ENCODE data around the gene IL6R. TPM values are rescaled to one million over a fixed set of nuclear protein-coding genes. Genes with fewer than 3 reads are reported as not detected.

Gene IL6R
- polyA plus RNA-seq, 1 experiment = 6.8 TPM

DNA sequence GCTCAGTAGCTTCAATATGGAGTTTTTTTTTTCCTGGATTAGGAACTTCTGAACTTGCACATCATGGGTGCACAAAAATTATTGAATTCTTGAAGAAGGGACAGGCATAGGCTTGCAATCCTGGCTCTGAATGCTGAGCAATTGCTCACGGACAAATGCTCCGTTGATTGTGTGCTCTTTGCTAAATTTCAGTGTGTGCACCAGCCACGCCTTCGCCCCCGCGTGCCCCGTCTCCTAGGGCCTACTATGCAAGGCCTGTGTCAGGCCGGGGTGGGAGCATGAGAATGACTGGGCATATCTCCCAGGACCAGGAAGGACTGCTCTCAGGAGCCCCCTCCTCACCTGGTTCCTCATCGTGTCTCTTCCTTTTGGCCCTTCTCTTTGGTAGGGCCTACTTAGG, 17.4 kb downstream of the IL6R start:
- H3K36me3 ChIP-seq (ENCODE audit: control insufficient read depth, insufficient read depth, low read length) = no peaks in the 10 kb centered on the region
- ChIA-PET CTCF (no interaction called here), POLR2A (interaction anchor here (0.6 kb wide), 1 partner anchor 8 kb away, joined by 3 read pairs; no protein-coding TSS in a partner anchor)
- no peak for DNase-seq (ENCODE audit: low read depth)
- H3K4me3 ChIP-seq (ENCODE audit: low read depth, low read length) = no peak overlapping the region
- H3K27me3 ChIP-seq (ENCODE audit: control insufficient read depth, insufficient read depth, low read length) = no peaks in the 10 kb centered on the region
- TF ChIP-seq, protein P1, sequence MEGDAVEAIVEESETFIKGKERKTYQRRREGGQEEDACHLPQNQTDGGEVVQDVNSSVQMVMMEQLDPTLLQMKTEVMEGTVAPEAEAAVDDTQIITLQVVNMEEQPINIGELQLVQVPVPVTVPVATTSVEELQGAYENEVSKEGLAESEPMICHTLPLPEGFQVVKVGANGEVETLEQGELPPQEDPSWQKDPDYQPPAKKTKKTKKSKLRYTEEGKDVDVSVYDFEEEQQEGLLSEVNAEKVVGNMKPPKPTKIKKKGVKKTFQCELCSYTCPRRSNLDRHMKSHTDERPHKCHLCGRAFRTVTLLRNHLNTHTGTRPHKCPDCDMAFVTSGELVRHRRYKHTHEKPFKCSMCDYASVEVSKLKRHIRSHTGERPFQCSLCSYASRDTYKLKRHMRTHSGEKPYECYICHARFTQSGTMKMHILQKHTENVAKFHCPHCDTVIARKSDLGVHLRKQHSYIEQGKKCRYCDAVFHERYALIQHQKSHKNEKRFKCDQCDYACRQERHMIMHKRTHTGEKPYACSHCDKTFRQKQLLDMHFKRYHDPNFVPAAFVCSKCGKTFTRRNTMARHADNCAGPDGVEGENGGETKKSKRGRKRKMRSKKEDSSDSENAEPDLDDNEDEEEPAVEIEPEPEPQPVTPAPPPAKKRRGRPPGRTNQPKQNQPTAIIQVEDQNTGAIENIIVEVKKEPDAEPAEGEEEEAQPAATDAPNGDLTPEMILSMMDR (IDR thresholded peaks at IDR 0.05; ENCODE audit: insufficient read depth, low read depth, low read length) = no peak

DNA sequence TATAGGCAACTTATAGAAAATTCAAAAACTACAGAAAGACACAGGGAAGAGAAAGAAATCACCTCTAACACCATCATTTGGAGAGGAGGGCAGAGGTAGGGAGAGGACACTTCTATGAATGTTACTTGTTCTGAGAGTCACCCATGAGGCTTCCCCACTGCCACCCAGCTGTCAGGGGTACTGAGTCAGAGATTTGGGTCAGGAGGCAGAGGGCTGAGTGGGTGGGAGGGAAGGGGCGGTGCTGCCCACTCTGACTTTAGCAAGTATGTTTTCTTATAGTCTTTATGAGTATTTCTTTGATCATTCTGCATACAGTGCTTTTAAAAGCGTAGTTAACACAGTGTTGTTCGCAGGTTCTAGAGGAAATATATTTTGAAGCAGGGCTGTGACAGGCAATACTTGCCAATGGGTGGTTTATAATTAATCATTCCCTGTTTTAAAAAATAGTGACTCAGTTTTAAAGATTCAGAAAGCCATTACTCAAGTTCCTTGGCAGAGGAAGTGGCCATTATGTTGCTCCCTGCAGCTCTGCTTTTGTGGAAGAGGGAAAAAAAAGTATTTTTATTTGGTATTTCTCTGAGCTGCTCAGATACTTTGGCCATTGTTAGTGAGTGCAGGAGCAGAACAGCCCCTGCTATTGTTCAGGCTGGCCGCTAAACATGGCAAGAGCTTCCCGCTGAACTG, 18.3 kb downstream of the IL6R start:
- DNase-seq (ENCODE audit: low read depth) = peak; percentile 26
- Histone ChIP-seq H3K4me3 (ENCODE audit: low read depth, low read length) (no peak overlapping the region), H3K36me3 (ENCODE audit: control insufficient read depth, insufficient read depth, low read length) (no peaks in the 10 kb centered on the region), H3K27me3 (ENCODE audit: control insufficient read depth, insufficient read depth, low read length) (no peaks in the 10 kb centered on the region)
- TF ChIP-seq, protein P1 (IDR thresholded peaks at IDR 0.05; ENCODE audit: insufficient read depth, low read depth, low read length) = no peak
- POLR2A ChIA-PET = no interaction called here
- CTCF ChIA-PET = interaction anchor here (0.9 to 1.7 kb wide), 4 partner anchors 16 to 638 kb away, joined by 3 to 5 read pairs (median 3); no protein-coding TSS in a partner anchor

DNA sequence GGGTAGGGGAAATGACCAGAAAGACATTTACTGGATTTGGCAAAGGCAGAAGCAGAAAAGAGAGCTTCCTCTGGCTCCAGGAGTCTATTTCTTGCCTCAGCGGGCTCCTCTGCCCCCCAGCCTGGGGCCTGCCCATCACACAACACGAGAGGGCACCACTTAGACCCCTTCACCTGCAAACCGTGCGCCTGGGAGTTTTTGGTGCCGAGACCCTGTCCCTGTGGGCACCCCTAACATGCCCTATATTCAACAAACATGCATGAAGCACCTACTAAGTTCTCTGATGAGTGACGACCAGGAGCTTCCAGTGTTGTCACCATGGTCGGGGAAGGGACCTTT, 18.8 kb downstream of the IL6R start:
- Histone ChIP-seq H3K36me3 (ENCODE audit: control insufficient read depth, insufficient read depth, low read length) (no peaks in the 10 kb centered on the region), H3K4me3 (ENCODE audit: low read depth, low read length) (no peak overlapping the region), H3K27me3 (ENCODE audit: control insufficient read depth, insufficient read depth, low read length) (no peaks in the 10 kb centered on the region)
- POLR2A ChIA-PET = no interaction called here
- TF ChIP-seq, protein P1 (IDR thresholded peaks at IDR 0.05; ENCODE audit: insufficient read depth, low read depth, low read length) = no peak
- no peak for DNase-seq (ENCODE audit: low read depth)
- CTCF ChIA-PET = interaction anchor here (0.9 to 1.7 kb wide), 4 partner anchors 15 to 638 kb away, joined by 3 to 5 read pairs (median 3); no protein-coding TSS in a partner anchor

DNA sequence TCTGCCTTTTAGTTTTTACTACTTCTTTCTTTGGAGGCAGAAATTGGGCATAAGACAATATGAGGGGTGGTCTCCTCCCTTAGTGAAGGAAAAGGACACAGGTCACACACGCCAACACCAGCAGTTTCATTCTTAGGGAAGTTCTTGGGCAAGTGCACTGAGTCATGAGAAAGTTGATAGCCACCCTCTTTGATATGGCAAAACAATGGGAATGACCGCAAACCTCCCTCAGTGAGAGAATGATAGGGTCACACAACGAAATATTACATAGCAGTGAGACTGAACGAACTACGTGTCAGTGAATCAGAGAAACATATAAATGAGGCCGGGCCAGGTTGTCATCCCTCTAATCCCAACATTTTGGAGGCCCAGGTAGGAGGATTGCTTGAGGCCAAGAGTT, 20.0 kb downstream of the IL6R start:
- Histone ChIP-seq H3K4me3 (ENCODE audit: low read depth, low read length) (no peak overlapping the region), H3K27me3 (ENCODE audit: control insufficient read depth, insufficient read depth, low read length) (no peaks in the 10 kb centered on the region), H3K36me3 (ENCODE audit: control insufficient read depth, insufficient read depth, low read length) (no peaks in the 10 kb centered on the region)
- CTCF ChIA-PET = interaction anchor here (1.7 kb wide), 1 partner anchor 17 kb away, joined by 5 read pairs; no protein-coding TSS in a partner anchor
- no peak for DNase-seq (ENCODE audit: low read depth)
- POLR2A ChIA-PET = no interaction called here
- TF ChIP-seq, protein P1 (IDR thresholded peaks at IDR 0.05; ENCODE audit: insufficient read depth, low read depth, low read length) = no peak

DNA sequence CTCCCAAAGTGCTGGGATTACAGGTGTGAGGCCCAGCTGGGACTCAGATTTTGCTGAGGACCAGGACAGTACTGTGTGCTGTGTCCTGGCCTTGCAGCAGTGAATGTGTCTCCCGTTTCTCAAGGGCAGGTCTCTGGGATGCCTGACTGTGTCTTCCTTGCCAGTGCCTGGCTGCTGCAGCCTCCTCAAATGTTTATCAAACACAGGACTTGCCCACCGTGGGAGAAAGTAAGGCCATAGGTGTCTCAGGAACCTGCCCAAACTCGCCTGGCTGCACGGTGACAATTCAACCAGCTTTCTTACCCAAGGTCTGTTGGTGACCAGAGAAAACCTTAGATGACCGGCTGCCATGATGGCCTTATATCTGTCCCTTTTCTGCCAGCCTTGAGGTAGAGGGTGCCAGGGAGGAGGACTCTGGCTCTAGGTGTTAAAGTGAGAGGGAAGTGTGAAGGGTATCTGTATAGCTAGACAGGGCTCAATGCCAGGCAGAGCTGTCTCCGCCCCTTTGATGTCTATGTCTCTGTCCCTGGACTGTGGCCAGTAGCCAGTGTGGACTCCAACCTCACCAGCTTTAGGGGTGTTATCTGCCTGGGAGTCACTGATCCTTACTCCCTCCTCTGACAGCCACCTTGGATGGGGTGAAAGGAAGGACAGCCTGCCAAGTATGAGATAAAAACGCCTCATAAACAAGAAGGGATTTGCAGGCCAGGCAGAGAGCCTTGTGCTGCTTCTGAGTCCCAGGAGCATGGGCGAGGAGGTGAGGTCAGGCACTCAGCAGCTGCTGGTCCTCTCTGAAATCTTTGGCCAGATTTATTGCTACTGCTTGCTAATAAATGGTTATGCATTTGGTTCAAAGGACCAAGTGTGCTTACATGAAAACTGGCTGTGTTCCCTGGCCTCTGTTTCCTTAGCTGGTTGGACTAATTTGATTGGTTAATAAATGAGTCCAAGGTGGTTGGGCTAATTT, 22.3 kb downstream of the IL6R start:
- POLR2A ChIA-PET = no interaction called here

More for the DNA sequence above, 22.3 kb downstream of the IL6R start:
- CTCF ChIA-PET = interaction anchor here (0.7 to 1.4 kb wide), 3 partner anchors 9 to 111 kb away, joined by 4 to 5 read pairs (median 4); no protein-coding TSS in a partner anchor
- no peak for DNase-seq (ENCODE audit: low read depth)
- Histone ChIP-seq H3K27me3 (ENCODE audit: control insufficient read depth, insufficient read depth, low read length) (no peaks in the 10 kb centered on the region), H3K4me3 (ENCODE audit: low read depth, low read length) (no peak overlapping the region), H3K36me3 (ENCODE audit: control insufficient read depth, insufficient read depth, low read length) (no peaks in the 10 kb centered on the region)
- TF ChIP-seq, protein P1 (IDR thresholded peaks at IDR 0.05; ENCODE audit: insufficient read depth, low read depth, low read length) = no peak

Data from BJ (cell line).